ENCODE data around the gene MSI2.

DNA sequence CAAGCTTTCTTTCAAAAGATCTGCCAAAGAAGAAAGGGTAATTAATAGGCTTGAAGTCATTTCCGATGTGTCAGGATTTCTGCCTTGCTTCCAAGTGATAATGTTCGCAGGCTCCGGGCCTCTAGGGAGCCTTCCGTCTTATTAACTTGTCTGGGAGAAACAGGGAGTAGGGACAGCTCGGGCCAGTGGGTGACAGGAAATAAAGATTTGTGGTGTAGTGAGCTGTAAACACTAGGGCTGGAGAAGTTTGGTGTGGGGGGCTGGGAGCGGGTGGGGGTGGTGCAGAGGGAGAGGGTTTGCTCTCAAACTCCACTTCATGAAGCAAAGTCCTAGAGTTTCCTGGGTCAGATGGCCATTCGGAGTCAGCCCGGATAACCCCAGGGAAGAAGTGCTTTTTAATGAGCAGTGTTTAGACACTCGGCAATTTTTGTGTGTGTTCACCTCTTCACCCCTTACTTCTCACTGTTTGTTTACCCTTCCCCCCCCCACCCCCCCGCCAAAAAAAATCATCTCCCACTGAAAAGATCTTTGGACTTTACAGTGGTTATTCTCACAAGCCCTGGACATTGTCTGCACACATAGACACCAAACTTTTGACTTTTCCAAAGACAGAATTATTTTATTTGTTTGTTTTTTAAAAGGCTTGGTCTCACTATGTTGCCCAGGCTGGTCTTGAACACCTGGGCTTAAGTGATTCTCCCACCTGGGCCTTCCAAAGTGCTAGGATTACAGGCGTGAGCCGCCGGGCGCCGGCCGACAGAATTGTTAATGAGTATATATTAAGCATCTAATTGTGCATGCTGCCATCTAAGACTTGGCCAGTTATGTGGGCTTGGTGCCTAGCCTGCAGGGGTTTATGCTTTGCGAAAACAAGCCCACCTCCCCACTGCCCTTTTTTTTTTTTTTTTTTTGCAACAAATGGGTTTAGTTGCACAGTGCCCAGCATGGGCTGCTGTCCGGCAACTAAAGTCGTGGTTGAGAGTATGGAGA, 292.4 kb downstream of the MSI2 start:
- TF ChIP-seq, protein P1, sequence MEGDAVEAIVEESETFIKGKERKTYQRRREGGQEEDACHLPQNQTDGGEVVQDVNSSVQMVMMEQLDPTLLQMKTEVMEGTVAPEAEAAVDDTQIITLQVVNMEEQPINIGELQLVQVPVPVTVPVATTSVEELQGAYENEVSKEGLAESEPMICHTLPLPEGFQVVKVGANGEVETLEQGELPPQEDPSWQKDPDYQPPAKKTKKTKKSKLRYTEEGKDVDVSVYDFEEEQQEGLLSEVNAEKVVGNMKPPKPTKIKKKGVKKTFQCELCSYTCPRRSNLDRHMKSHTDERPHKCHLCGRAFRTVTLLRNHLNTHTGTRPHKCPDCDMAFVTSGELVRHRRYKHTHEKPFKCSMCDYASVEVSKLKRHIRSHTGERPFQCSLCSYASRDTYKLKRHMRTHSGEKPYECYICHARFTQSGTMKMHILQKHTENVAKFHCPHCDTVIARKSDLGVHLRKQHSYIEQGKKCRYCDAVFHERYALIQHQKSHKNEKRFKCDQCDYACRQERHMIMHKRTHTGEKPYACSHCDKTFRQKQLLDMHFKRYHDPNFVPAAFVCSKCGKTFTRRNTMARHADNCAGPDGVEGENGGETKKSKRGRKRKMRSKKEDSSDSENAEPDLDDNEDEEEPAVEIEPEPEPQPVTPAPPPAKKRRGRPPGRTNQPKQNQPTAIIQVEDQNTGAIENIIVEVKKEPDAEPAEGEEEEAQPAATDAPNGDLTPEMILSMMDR (conservative IDR thresholded peaks at IDR 0.05; ENCODE audit: low read length), result no peak
- no peak for TF ChIP-seq EZH2phosphoT487 (IDR thresholded peaks at IDR 0.05; ENCODE audit: borderline replicate concordance, low read depth, low read length)
